IMR-90 (cell line): Measurements from ENCODE around the gene ANTXR1. TPM values are rescaled to one million over a fixed set of nuclear protein-coding genes. Genes with fewer than 3 reads are reported as not detected.

Experiments
- ATAC-seq: fragments of 200-7000 bp; cut with Tn5 transposase; 2 replicates; pipeline ENCODE4 v1.9.1; 2020; ENCODE audit warnings: low read depth, mild to moderate bottlenecking, moderate library complexity
- BruUV-seq: library from RNA; stranded (reverse); fragments of 400-500 nt; replicated peaks from 2 replicates; lab custom pipeline; 2021; lab: Mats Ljungman, UMichigan
- CTCF ChIA-PET: fragments of 300-600 bp; formaldehyde crosslinking; extraction: SDS; loops from one replicate; lab custom pipeline; 2021; ENCODE audit warnings: antibody characterized with exemption; lab: Yijun Ruan, JAX
- POLR2A ChIA-PET: fragments of 300-600 bp; sonication (Branson Sonifier 250); formaldehyde crosslinking; loops from one replicate; lab custom pipeline; 2022; ENCODE audit warnings: antibody characterized with exemption; ENCODE audit not compliant: unreplicated experiment; lab: Charles Lee
- DNase-seq: peaks from one replicate; pipeline ENCODE4 v3.0.0; 2013
- H2AFZ ChIP-seq: replicated peaks from 2 replicates; pipeline ENCODE3; 2013; ENCODE audit warnings: low read length, mild to moderate bottlenecking; ENCODE audit not compliant: poor library complexity
- H2AK5ac ChIP-seq: 2 replicates; pipeline ENCODE4 v1.6.1; 2013; ENCODE audit warnings: low read depth, low read length, inconsistent platforms
- H2AK9ac ChIP-seq: replicated peaks from 2 replicates; pipeline ENCODE3; 2013; ENCODE audit warnings: mild to moderate bottlenecking, low read depth, low read length, moderate library complexity; ENCODE audit not compliant: poor library complexity
- H2BK120ac ChIP-seq: 2 replicates; pipeline ENCODE4 v1.6.1; 2013; ENCODE audit warnings: low read depth, low read length, inconsistent platforms
- H2BK15ac ChIP-seq: 3 replicates; pipeline ENCODE4 v1.6.1; 2013; ENCODE audit warnings: low read depth, low read length, inconsistent platforms
- H2BK20ac ChIP-seq: 2 replicates; pipeline ENCODE4 v1.6.1; 2013; ENCODE audit warnings: low read depth, mild to moderate bottlenecking, inconsistent platforms, low read length, moderate library complexity
- H2BK5ac ChIP-seq: 2 replicates; pipeline ENCODE4 v1.6.1; 2013; ENCODE audit warnings: mild to moderate bottlenecking, low read depth, low read length, inconsistent platforms; ENCODE audit not compliant: poor library complexity, severe bottlenecking
- H3K14ac ChIP-seq: replicated peaks from 2 replicates; pipeline ENCODE4 v1.6.1; 2013; ENCODE audit warnings: low read depth, low read length, inconsistent platforms
- H3K18ac ChIP-seq: 2 replicates; pipeline ENCODE4 v1.6.1; 2013; ENCODE audit warnings: low read depth, low read length, control low read depth
- H3K23ac ChIP-seq: 2 replicates; pipeline ENCODE4 v1.6.1; 2013; ENCODE audit warnings: low read depth, low read length, inconsistent platforms
- H3K27ac ChIP-seq: 2 replicates; pipeline ENCODE4 v1.5.1; 2013; ENCODE audit warnings: mild to moderate bottlenecking, control low read depth, low read length; ENCODE audit not compliant: insufficient read depth
- H3K27me3 ChIP-seq: 2 replicates; pipeline ENCODE4 v1.6.1; 2013; ENCODE audit warnings: low read length; ENCODE audit not compliant: control insufficient read depth, insufficient read depth
- H3K36me3 ChIP-seq: 2 replicates; pipeline ENCODE4 v1.6.1; 2013; ENCODE audit warnings: low read length, mixed read lengths; ENCODE audit not compliant: control insufficient read depth, insufficient read depth
- H3K4ac ChIP-seq: 2 replicates; pipeline ENCODE4 v1.6.1; 2013; ENCODE audit warnings: low read depth, low read length, inconsistent platforms
- H3K4me1 ChIP-seq: 2 replicates; pipeline ENCODE4 v1.6.1; 2013; ENCODE audit warnings: low read length, mixed read lengths; ENCODE audit not compliant: control insufficient read depth, insufficient read depth
- H3K4me2 ChIP-seq: 2 replicates; pipeline ENCODE4 v1.6.1; 2013; ENCODE audit warnings: low read depth, mild to moderate bottlenecking, control low read depth, low read length, moderate library complexity
- H3K4me3 ChIP-seq: 2 replicates; pipeline ENCODE4 v1.5.1; 2013; ENCODE audit warnings: low read depth, mild to moderate bottlenecking, control low read depth, low read length, moderate library complexity; ENCODE audit not compliant: insufficient read depth
- H3K56ac ChIP-seq: 2 replicates; pipeline ENCODE4 v1.6.1; 2013; ENCODE audit warnings: low read length, inconsistent platforms; ENCODE audit not compliant: insufficient read depth; ENCODE audit errors: extremely low read depth
- H3K79me1 ChIP-seq, 2 experiments: 2 replicates each; pipeline ENCODE4 v1.6.1; 2013; ENCODE audit warnings: low read length in 2 of 2, inconsistent platforms in 1 of 2, low read depth in 1 of 2
- H3K9ac ChIP-seq: 2 replicates; pipeline ENCODE4 v1.6.1; 2013; ENCODE audit warnings: low read depth, low read length, control low read depth
- H3K9me1 ChIP-seq: 2 replicates; pipeline ENCODE4 v1.6.1; 2013; ENCODE audit warnings: low read length, inconsistent platforms; ENCODE audit not compliant: insufficient read depth
- H3K9me3 ChIP-seq: 2 replicates; pipeline ENCODE4 v1.6.1; 2013; ENCODE audit warnings: low read length; ENCODE audit not compliant: control insufficient read depth, insufficient read depth
- H4K20me1 ChIP-seq: 2 replicates; pipeline ENCODE4 v1.6.1; 2013; ENCODE audit warnings: low read length, inconsistent platforms; ENCODE audit not compliant: insufficient read depth
- H4K5ac ChIP-seq: 2 replicates; pipeline ENCODE4 v1.6.1; 2013; ENCODE audit warnings: mild to moderate bottlenecking, low read depth, low read length, control low read depth
- H4K8ac ChIP-seq, 2 experiments: 2 replicates each; pipeline ENCODE4 v1.6.1; 2013; ENCODE audit warnings: low read depth in 2 of 2, low read length in 2 of 2, control low read depth in 1 of 2, inconsistent platforms in 1 of 2
- H4K91ac ChIP-seq: 2 replicates; pipeline ENCODE4 v1.6.1; 2013; ENCODE audit warnings: low read depth, low read length, inconsistent platforms; ENCODE audit not compliant: insufficient read depth
- WGBS, 2 experiments: methylation state at CpG; one replicate each; pipeline versions ENCODE4 v1.1.5 to v1.1.7; 2013; ENCODE audit warnings: missing lambda C conversion rate in 2 of 2; ENCODE audit not compliant: insufficient read length in 1 of 2; ENCODE audit errors: extremely low coverage in 2 of 2; 5-methylcytosine and 5-hydroxymethylcytosine counted together
- dilution Hi-C: fragments of 300-500 bp; cut with HindIII; formaldehyde crosslinking; loops from one replicate; pipeline ENCODE4 v1.14.3; 2018; ENCODE audit warnings: low sequenced_read_pairs; ENCODE audit not compliant: unreplicated experiment
- in situ Hi-C: fragments of 300-500 bp; cut with MboI; formaldehyde crosslinking; loops from 3 replicates; pipeline ENCODE4 v1.14.3; 2019; ENCODE audit warnings: low sequenced_read_pairs, inconsistent platforms, mixed read lengths
- intact Hi-C: fragments of 100-400 bp; cut with micrococcal nuclease; formaldehyde crosslinking; loops from 2 replicates; pipeline ENCODE4 v1.10.0; 2022
- polyA plus RNA-seq, 3 experiments: library from polyadenylated mRNA; depleted of rRNA; stranded (reverse); fragments of >200 nt; gene quantifications; 2 replicates each; pipeline ENCODE4 v1.2.3, GENCODE V29; 2012; ENCODE audit warnings: low replicate concordance in 1 of 3
- total RNA-seq: library from RNA; depleted of rRNA; stranded (reverse); fragments of >200 nt; gene quantifications from 2 replicates; pipeline ENCODE4 v1.2.3, GENCODE V29; 2012
- TF ChIP-seq, protein P1 (sequence below): fragments of 150-350 bp; IDR thresholded peaks from 2 replicates; pipeline ENCODE4 v1.6.1; 2016; ENCODE audit warnings: low read depth, mild to moderate bottlenecking, low read length, moderate library complexity, borderline replicate concordance

The ANTXR1 gene
- total and polyA plus RNA-seq, 2 of the 4 experiments (the other 2 are of a cell fraction): 27.2 to 36.9 TPM

DNA sequence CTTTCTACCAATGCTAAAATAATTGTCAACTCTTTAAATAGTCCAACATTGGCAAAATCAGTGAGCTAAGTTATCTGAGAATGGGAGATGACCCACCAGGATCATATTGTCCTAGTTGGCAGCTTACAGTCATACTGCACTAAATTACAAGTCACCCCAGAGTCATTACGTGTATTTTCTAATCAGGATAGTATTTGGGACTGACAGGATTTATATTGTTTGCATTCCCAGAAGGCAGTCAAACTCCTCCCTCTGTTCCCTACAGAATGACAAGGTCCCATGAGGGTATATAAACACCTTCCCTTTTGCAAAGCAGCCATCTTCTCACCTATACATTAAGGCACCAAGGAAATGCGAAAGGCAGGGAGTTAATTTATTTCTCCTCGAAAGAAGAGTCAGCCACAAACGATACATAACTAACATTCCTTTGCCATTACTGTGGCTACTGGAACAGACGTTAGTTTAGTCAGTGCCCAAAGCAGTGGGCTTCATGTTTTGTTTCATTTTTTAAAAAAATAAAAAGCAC is 125.3 kb downstream of the ANTXR1 start:
- no peak overlapping the region for H2AFZ ChIP-seq
- H4K8ac ChIP-seq: peak overlapping the region; percentile 9 to 84; a peak in 2 of 4 replicates
- H2AK9ac ChIP-seq: no peak overlapping the region
- peak overlapping the region; percentile 57; the same call in 1 of the 2 replicates for H3K27ac ChIP-seq
- WGBS, 2 experiments: no CpG with 5 or more reads among the region's 5 CpGs
- dilution Hi-C loops: no loop called here
- H3K9ac ChIP-seq: no peak overlapping the region; the same call in 1 of the 2 replicates
- H3K79me1 ChIP-seq: peaks cover 17 to 39% of the 10 kb centered on the region in 2 experiments; a peak in 3 of 4 replicates
- ChIA-PET CTCF (no interaction called here), POLR2A (no interaction called here)
- peak overlapping the region; percentile 13; the same call in 1 of the 2 replicates for H3K18ac ChIP-seq
- BruUV-seq: no TSS peak
- H4K5ac ChIP-seq: peak overlapping the region; percentile 4; the same call in 1 of the 2 replicates
- peaks cover 2% of the 10 kb centered on the region; the same call in 1 of the 2 replicates for H3K4me1 ChIP-seq
- in situ Hi-C loops: no loop called here
- H2BK20ac ChIP-seq: peak overlapping the region; percentile 89
- peak overlapping the region; percentile 65 for H3K23ac ChIP-seq
- peak overlapping the region; percentile 55; the same call in 1 of the 2 replicates for H3K56ac ChIP-seq
- TF ChIP-seq, protein P1, sequence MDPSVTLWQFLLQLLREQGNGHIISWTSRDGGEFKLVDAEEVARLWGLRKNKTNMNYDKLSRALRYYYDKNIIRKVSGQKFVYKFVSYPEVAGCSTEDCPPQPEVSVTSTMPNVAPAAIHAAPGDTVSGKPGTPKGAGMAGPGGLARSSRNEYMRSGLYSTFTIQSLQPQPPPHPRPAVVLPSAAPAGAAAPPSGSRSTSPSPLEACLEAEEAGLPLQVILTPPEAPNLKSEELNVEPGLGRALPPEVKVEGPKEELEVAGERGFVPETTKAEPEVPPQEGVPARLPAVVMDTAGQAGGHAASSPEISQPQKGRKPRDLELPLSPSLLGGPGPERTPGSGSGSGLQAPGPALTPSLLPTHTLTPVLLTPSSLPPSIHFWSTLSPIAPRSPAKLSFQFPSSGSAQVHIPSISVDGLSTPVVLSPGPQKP: no peak
- peaks cover 15% of the 10 kb centered on the region for H3K36me3 ChIP-seq
- H3K4me2 ChIP-seq: peak overlapping the region; percentile 56
- H2AK5ac ChIP-seq: peak overlapping the region; percentile 74
- H3K9me1 ChIP-seq: peaks cover 10% of the 10 kb centered on the region; the same call in 1 of the 2 replicates
- peak overlapping the region; percentile 81 for H3K4ac ChIP-seq
- no peaks in the 10 kb centered on the region for H3K9me3 ChIP-seq
- peaks cover 7% of the 10 kb centered on the region; the same call in 1 of the 2 replicates for H4K20me1 ChIP-seq
- H2BK15ac ChIP-seq: peak overlapping the region; percentile 17; the same call in 1 of the 3 replicates
- DNase-seq (peak; percentile 84), ATAC-seq (peak; percentile 78)
- H3K14ac ChIP-seq: peak overlapping the region; percentile 6
- no peaks in the 10 kb centered on the region for H3K27me3 ChIP-seq
- intact Hi-C loops: no loop called here
- H2BK5ac ChIP-seq: peak overlapping the region; percentile 89
- H4K91ac ChIP-seq: peak overlapping the region; percentile 67
- H3K4me3 ChIP-seq: no peak overlapping the region
- peak overlapping the region; percentile 75 for H2BK120ac ChIP-seq
